Activated CD8-positive, alpha-beta memory T cell treated with anti-CD3 and anti-CD28 coated beads for 36 hours (primary cell): ENCODE measurements around the gene SSBP2. TPM values are rescaled to one million over a fixed set of nuclear protein-coding genes. Genes with fewer than 3 reads are reported as not detected.

Experiments used
- CTCF ChIA-PET: fragments of 350-600 bp; sonication (Branson Sonifier 250); formaldehyde crosslinking; loops from one replicate; lab custom pipeline; 2021; ENCODE audit warnings: antibody characterized with exemption; lab: Charles Lee
- POLR2A ChIA-PET: fragments of 350-600 bp; sonication (Branson Sonifier 250); formaldehyde crosslinking; loops from one replicate; lab custom pipeline; 2021; ENCODE audit warnings: antibody characterized with exemption; lab: Charles Lee
- total RNA-seq, 2 experiments: library from RNA; stranded (reverse); gene quantifications; one replicate each; pipeline ENCODE4 v1.2.3, GENCODE V29; 2021

SSBP2 gene
- total RNA-seq, 2 experiments from 2014 or later: 7.0 to 9.7 TPM

DNA sequence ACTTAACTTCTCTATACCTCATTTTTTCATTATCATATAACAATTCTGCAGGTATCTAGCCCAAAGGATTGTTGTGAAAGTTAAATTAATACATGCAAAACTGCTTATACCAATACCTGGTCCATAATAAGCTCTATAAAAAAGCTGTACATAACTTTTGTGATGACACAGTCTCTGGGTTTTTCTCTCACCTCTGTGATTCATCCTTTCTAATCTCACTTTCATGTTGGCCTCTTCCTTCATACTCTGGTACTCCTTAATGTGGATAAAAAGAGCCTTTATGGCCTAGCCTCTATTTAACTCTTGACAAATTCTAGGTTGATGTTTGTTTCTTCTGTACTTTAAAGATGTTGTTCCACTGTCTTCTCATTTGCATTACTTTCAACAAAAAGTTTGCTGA is 194.1 kb downstream of the SSBP2 start:
- ChIA-PET POLR2A (no interaction called here), CTCF (no interaction called here)

DNA sequence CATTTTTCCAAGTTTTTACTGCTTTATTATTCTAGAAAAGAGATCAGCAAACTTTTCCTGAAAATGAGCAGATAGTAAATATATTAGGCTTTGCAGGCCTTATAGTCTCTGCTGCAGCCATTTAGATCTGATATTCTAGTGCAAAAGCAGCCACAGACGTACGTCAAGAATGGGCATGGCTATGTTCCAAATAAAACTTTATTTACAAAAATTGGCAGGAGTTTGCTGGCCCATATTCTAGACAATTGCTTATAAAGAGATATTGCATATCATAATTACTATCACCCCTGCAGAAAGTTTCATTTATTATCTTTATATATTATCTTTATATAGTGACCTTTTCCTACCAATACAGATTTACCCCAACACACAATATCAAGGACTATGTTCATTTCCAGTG is 195.0 kb downstream of the SSBP2 start:
- CTCF ChIA-PET: no interaction called here
- POLR2A ChIA-PET: no interaction called here

DNA sequence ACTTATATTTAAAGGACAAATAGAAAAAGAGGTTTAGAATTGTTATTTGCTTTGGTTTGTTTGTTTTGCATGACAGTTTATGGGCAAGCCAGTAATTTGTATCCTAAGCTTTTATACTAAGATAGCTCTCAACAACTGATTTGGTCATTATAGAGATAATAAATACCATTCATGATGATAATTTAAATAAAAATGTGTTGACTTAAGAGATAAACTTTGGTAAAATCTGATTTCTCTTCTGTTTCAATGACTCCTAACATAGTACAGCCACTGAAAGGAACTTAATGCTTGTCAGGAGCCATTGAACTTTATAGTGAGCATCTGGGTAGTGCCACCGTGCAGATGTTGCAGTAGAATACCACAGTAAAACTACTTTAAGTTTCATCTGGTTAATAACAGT is 196.2 kb downstream of the SSBP2 start:
- POLR2A ChIA-PET: interaction anchor here (0.6 kb wide), 1 partner anchor 722 kb away, joined by 3 read pairs; no protein-coding TSS in a partner anchor
- CTCF ChIA-PET: no interaction called here

DNA sequence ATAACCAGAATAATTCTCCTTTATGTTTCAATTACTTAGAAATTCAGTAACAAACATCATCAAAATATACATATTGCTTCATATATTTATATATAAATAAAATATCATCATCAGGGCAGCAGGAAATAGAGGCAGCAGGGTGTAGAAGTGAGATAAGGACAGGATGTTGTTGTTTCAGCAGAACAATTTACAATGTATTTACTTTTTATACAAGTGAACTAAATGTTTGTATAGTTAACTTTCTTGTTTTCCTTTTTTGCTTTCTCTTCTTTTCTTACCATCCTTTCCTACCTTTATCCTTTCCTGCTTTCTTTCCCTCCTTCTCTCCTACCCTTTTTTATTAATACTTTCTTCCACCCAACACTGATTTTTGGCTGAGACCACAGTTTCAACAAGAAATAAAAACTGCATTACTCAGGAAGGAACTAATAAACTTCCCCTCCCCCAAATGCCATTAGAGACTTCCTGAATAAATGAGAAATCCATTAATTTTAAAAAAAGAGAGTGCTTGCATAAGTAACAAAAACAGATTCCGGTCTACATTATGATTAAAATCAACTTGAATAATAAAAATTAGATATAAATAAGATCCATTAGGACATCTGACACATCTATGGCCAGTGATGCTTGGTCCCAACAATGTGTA is 197.2 kb downstream of the SSBP2 start:
- ChIA-PET CTCF (interaction anchor here (0.6 kb wide), 1 partner anchor 267 kb away, joined by 3 read pairs; no protein-coding TSS in a partner anchor), POLR2A (no interaction called here)

DNA sequence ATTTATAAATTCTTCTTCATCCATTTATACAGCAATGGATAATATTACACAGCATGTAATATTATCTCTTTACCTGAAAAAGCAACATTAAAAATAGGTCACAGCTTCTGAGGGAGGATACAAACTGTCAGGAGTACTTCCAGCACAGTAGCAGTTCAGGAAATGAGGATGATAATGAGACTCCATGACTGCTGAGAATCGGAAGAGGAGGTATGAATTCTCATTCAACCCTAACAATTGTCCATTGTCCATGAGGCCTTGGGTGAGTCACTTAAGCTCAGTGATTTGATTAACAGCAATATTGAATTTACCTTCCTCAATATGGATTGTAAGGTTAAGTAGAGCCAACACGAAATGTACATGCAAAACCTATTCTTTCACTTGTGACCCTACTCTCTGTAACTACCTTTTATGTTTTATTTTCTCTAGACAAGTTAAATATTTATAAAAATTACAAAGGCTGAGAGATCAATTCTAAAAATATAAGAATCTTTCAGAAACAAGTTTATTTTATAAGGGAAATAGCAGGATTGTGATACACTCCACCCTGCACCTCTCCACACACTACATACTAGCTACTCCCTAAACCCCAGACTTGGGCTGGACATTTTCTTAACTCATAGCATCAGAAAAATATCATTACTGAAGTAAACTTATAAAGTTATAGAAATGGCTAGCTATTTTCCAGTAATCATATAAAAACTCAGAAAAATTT is 197.9 kb downstream of the SSBP2 start:
- ChIA-PET POLR2A (no interaction called here), CTCF (interaction anchor here (0.6 kb wide), 1 partner anchor 266 kb away, joined by 3 read pairs; no protein-coding TSS in a partner anchor)

DNA sequence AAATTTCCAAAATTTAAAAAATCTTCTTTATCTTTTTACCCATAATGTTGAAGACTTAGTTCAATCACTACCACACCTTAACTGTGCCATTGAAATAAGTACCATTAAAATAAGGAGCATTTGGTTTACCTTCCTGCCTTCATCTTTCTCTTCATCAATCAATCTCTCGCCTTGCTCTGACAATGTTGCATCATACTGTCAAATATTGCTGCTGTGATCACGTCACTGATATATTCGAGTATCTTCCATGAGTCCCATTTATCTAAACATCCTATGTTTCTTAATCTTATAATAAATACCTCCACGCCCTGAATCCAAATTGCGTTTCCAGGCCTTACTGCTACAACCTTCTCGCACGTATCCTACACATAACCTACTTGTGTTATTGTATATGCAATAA is 201.8 kb downstream of the SSBP2 start:
- POLR2A ChIA-PET: no interaction called here
- CTCF ChIA-PET: no interaction called here

DNA sequence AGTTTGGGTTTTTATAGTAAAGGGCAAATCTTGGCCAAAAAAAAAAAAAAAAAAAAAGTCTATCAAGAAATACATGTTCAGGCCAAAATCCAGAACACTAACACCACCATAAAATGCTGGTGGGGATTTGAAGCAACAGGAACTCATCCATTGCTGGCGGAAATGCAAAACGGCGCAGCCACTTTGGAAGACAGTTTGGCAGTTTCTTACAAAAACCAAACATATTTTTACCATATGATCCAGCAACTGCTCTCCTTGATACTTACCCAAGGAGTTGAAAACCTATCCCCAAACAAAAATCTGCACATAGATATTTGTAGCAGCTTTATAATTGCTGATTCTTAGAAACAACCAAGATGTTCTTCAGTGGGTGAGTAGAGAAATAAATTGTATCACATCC is 203.9 kb downstream of the SSBP2 start:
- ChIA-PET POLR2A (no interaction called here), CTCF (interaction anchor here (0.6 kb wide), 1 partner anchor 111 kb away, joined by 4 read pairs; no protein-coding TSS in a partner anchor)

DNA sequence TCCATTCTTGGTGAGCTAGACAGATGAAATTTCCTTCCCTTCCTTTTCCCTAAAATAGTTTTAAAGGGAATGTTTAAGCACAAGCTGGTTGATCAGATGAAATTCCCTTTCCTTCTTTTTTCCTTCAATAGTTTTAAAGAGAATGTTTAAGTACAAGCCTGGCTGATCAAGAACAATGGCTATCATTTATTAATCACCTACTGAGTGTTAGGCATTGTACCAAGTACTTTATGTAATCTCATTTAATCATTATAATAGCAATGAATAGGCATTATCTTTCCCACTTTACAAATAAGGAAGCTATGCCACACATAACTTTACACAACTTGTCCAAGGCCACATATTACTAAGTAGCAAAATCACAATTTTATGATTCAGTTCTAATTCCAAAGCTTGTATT is 205.0 kb downstream of the SSBP2 start:
- ChIA-PET CTCF (no interaction called here), POLR2A (no interaction called here)

DNA sequence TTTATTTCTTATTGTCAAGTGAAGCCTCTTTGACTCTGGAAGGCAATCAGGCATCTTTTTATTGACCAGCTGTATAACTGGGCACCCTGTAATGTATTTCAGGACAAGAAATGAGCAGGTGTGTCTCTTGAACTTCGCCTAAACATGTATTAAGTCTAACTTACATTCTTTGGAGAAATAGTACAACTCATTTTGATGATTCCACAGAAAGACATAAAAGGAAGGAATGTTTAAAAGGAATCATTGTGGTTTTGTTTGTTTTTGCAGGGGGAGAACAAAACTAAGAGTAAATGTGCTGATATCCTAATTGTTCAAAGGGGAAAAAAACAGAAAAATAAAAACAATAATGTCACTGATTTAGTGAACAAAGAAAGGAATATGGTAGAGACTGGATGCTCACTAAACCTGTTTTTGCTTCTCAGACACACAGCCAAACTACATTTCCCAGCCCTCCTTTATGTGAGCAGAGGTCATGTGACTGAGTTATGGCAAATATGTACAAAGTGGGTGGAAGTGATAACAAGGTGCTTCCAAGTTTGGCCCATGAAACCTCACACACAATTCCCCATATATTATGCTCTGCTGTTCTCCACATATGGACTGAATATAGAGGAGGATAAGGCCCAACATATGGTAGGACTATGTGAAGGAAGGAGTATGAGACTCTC is 206.4 kb downstream of the SSBP2 start:
- ChIA-PET CTCF (interaction anchor here (0.6 kb wide), 1 partner anchor 124 kb away, joined by 4 read pairs; no protein-coding TSS in a partner anchor), POLR2A (no interaction called here)

DNA sequence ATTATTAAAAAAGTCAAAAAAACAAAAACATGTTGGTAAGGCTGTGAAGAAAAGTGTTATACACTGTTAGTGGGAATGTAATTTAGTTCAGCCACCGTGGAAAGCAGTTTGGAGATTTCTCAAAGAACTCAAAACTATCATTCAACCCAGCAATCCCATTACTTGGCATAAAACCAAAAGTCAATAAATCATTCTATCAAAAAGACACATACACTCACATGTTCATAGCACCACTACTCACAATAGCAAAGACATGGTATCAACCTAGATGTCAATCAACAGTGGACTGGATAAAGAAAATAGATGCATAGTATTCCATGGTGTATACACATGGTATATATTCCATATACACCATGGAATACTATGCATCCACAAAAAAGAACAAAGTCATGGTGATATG is 208.7 kb downstream of the SSBP2 start:
- ChIA-PET CTCF (no interaction called here), POLR2A (no interaction called here)

DNA sequence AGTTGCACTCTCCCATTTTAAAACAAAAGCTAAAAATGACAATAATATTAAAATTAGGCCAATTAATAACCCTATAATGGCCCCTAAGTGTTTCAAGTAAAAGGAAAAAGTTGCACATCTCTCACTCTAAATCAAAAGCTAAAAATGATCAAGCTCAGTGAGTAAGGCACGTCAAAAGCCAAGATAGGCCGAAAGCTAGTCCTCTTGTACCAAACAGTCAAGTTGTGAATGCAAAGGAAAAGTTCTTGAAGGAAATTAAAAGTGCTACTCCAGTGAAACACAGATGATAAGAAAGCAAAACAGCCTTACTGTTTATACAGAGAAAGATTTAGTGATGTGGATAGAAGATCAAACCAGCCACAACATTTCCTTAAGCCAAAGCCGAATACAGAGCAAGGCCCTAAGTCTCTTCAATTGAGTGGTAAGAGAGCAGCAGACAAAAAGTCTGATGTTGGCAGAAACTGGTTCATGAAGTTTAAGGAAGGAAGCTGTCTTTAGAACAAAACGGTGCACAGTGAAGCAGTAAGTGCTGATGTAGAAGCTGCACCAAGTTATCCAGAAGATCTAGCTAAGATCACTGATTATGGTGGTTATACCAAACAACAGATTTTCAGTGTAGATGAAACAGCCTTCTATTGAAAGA is 212.9 kb downstream of the SSBP2 start:
- POLR2A ChIA-PET: no interaction called here
- CTCF ChIA-PET: no interaction called here

DNA sequence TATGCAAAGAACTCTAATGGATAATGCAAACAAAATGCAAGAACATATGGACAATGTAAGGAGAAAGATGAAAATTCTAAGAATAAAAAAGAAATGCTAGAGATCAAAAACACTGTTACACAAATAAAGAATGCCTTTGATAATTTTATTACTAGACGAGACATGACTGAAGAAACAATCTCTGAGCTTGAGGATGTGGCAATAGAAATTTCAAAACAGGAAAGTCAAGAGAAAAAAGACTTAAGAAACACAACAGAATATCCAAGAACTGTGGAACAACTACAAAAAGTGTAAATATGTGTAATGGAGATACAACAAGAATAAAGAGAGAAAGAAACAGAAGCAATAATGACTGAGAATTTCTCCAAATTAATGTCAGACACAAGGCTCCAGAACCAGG is 216.5 kb downstream of the SSBP2 start:
- ChIA-PET POLR2A (no interaction called here), CTCF (no interaction called here)

DNA sequence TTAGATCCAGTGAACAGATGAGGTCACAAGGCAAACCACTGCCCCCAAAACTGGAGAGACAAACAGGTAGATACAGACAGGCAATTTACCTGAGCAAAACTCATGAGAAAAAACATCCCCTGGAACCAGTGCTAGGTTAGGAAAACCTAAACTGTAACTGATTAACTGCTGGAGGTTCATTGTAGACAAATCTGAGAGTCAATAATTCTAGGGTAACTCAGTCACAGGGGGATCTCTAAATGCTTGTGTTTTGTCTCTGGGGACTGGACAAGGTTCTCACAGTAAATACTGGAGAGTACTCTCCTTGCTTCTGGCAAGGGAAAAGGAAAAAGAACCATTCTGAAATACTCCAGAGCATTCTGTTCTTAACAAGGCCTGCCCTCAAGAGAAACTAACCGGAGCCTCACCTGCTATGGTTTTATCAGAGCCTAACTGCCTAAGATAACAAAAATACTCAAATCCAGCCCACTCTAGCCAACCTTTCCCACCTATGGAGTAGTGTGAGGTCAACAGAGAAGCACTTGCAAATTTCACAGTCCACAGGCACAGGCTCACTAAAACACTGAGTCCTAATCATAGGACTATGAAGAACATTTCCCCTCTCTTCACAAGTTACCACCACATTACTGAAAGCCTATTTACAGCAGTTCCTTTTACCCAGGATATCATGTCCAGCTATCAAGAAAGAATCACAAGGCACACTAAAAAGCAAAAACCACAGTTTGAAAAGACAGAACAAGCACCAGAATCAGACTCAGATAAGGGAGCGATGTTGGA is 217.1 kb downstream of the SSBP2 start:
- POLR2A ChIA-PET: no interaction called here
- CTCF ChIA-PET: no interaction called here

DNA sequence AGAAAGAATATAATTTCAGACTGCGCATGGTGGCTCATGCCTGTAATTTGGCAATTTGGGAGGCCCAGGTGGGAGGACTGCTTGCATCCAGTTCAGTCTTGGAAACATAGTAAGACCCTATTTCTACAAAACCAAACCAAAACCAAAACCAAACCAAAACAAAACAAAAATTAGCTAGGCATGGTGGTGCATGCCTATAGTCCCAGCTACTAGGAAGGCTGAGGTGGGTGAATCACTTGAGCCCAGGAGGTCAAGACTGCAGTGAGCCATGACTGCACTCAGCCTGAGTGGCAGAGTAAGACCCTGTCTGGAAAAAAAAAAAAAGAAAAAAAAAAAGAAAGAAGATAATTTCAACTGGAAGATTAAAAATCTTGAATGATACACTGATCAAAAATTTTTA is 220.0 kb downstream of the SSBP2 start:
- ChIA-PET POLR2A (no interaction called here), CTCF (no interaction called here)

DNA sequence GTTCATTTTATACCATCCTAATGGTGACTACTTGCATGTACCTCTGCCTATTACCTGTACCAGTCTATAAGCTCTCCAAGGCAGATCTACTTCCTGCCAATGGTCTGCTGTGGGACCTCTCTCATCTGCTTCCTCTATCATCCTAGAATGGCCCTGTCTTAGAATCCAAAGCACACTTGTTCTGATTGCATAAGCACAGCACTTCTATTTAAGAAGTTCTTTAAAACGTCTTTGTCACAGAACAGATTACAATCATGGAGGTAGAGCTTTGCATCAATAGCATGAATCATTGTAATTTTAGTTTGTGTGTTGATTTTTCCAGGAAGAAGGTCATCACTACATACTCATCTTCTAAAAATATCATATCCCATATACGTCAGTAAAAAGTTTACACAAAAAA is 225.2 kb downstream of the SSBP2 start:
- CTCF ChIA-PET: no interaction called here

DNA sequence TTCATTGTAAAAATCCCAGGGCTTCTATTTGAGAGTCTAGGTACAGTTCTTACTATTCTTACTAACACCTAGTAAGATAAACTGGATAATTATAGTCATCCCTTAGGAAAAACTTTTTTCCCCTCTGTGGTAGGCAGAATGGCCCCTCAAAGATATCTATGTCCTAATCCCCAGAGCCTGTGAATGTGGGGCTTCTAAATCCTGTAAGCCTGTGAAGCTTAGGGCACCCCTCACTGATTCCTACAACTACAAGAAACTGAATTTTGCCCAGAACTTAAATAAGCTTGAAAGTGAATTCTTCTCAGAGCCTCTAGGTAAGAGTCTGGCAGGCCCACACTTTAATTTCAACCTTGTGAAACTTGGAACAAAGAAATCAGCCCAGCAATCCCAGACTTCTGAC is 226.9 kb downstream of the SSBP2 start:
- ChIA-PET POLR2A (no interaction called here), CTCF (no interaction called here)

More for the DNA sequence above, 225.2 kb downstream of the SSBP2 start:
- POLR2A ChIA-PET: no interaction called here

DNA sequence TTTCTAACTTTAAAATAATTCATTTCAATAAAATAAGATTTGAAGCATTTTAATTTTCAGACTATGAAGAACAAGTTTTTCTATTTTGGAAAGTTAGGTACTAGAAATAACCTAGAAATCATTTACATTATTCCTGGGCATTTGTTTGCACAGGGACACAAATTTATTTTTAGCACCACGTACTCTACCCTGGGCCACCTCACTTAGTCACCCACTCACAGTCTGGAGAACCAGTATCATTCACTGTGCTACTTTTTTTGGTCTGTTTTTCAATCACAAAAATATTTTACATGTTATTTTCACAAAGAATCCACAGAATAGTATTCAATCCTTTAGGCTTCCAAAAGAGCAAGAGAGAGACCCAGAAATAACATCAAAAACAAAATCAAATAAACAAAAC is 228.3 kb downstream of the SSBP2 start:
- POLR2A ChIA-PET: no interaction called here
- CTCF ChIA-PET: no interaction called here

DNA sequence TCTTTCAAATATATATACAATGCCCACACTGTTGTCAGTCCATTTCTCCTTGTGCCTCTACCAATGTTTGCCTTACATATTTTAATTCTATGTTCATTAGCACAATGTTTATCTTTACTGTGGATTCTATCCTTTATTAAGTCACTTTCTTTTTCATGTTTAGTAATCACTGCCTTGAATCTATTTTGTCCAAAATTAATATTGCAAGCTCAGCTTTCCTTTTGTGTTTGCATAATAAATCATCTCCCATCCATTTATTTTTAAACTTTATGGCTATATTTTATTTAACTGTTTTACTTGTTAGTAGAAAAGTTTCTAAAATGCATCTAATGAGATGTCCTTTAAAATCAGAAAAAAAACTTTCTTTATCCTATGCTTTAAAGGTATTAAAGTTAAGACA is 230.1 kb downstream of the SSBP2 start:
- ChIA-PET CTCF (no interaction called here), POLR2A (no interaction called here)

DNA sequence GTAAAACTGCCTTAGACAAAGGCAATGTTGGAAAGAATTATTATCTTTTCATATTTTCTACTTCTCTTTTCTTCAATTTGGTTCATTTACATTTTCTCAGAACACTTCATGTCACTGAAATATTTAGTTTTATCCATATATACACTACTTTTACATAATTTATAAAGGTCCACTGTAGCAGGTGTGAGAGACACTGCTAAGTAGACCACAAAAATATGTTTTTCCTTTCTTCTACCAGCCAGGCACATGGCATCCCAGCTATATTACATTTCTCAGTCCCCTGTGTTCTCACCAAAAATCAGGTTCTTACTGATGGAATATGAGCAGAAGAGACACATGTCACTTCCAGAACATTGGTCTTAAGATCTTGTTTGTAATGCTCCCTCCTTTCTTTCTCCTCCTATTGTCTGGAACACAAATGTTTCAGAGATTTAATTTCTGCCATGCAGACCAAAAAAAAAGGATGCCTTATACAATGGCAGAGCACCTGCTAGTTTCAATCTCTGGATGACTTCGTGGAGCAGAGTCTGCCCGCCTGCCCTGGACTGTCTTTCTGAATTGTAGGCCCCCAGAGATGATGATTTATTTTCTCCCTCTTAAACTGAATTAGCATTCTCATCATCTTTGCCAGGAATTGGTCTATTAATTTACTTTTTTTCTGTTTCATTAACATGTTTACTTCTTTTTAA is 231.5 kb downstream of the SSBP2 start:
- ChIA-PET CTCF (no interaction called here), POLR2A (interaction anchor here (0.6 kb wide), 1 partner anchor 26 kb away, joined by 3 read pairs; no protein-coding TSS in a partner anchor)
